Measurements from ENCODE around the gene GJD4.

- TF ChIP-seq CTCF (conservative IDR thresholded peaks at IDR 0.05; ENCODE audit: low read length), result no peak
- no peak for TF ChIP-seq EZH2phosphoT487 (IDR thresholded peaks at IDR 0.05; ENCODE audit: borderline replicate concordance, low read depth, low read length)
These were observed 47.7 kb downstream of the GJD4 start for GRCh38 chr10:35652824-35653223.
